Spleen (tissue), 11 donors: ENCODE data around the gene SPN. TPM values are rescaled to one million over a fixed set of nuclear protein-coding genes. Genes with fewer than 3 reads are reported as not detected.

Source experiments
- DNase-seq: peaks from one replicate; pipeline ENCODE4 v3.0.0-alpha.2; 2020
- H3K27ac ChIP-seq, 8 donors: fragments of 200-600 bp; sonication (generic) in 7 of 8; 1 replicate in 4 of 8; 2 replicates in 4 of 8; pipeline versions ENCODE4 v1.5.0 to v1.8.0; 2016 to 2021; ENCODE audit warnings: inconsistent platforms in 4 of 8, mild to moderate bottlenecking in 4 of 8, moderate library complexity in 1 of 8
- H3K27me3 ChIP-seq, 7 donors: fragments of 200-600 bp; sonication (generic) in 6 of 7; replicated peaks in 1 of 7; 1 replicate in 4 of 7; 2 replicates in 3 of 7; pipeline versions ENCODE4 v1.5.0 to v1.8.0; 2016 to 2021; ENCODE audit warnings: inconsistent platforms in 3 of 7, mild to moderate bottlenecking in 1 of 7
- H3K36me3 ChIP-seq, 6 donors: fragments of 200-600 bp; sonication (generic) in 5 of 6; 1 replicate in 4 of 6; 2 replicates in 2 of 6; pipeline versions ENCODE4 v1.5.0 to v1.8.0; 2016 to 2021; ENCODE audit warnings: inconsistent platforms in 2 of 6
- H3K4me1 ChIP-seq, 6 donors: fragments of 200-600 bp; sonication (generic) in 5 of 6; 1 replicate in 3 of 6; 2 replicates in 3 of 6; pipeline versions ENCODE4 v1.5.0 to v1.8.0; 2016 to 2021; ENCODE audit warnings: inconsistent platforms in 3 of 6
- H3K4me3 ChIP-seq, 8 donors: fragments of 200-600 bp; sonication (generic) in 7 of 8; 1 replicate in 4 of 8; 2 replicates in 4 of 8; pipeline versions ENCODE4 v1.5.0 to v1.8.0; 2016 to 2021; ENCODE audit warnings: inconsistent platforms in 4 of 8, mild to moderate bottlenecking in 4 of 8, moderate library complexity in 2 of 8
- H3K9me3 ChIP-seq, 8 donors: fragments of 200-600 bp; sonication (generic) in 7 of 8; 1 replicate in 4 of 8; 2 replicates in 4 of 8; pipeline versions ENCODE4 v1.5.0 to v1.8.0; 2016 to 2021; ENCODE audit warnings: inconsistent platforms in 4 of 8
- POLR2A ChIP-seq, 3 donors: fragments of 450-650 bp; IDR thresholded peaks; one replicate each; pipeline ENCODE4 v1.5.1; 2017; ENCODE audit warnings: antibody characterized with exemption in 3 of 3, mild to moderate bottlenecking in 1 of 3
- POLR2AphosphoS5 ChIP-seq, 3 donors: sonication (generic); formaldehyde crosslinking; IDR thresholded peaks; one replicate each; pipeline ENCODE4 v1.5.1; 2017; ENCODE audit warnings: antibody characterized with exemption in 3 of 3
- WGBS, 5 donors: extraction: QIAGEN DNeasy Blood & Tissue Kit in 3 of 5; methylation state at CpG; one replicate each; pipeline versions ENCODE4 v1.1.5 to v1.1.7; 2013 to 2018; 5-methylcytosine and 5-hydroxymethylcytosine counted together
- intact Hi-C: fragments of 100-400 bp; cut with DNase I; formaldehyde crosslinking; loops from one replicate; pipeline ENCODE4 v1.15.0; 2023; ENCODE audit warnings: low total_unique reads
- polyA plus RNA-seq, 3 donors: library from polyadenylated mRNA; stranded (reverse); fragments of 200-250 nt; gene quantifications; one replicate each; pipeline ENCODE4 v1.2.1, GENCODE V29; 2013
- total RNA-seq, 7 donors: library from RNA; depleted of rRNA in 3 of 7; stranded (reverse); fragments of >200 nt in 3 of 7; fragmentation: NEBNext Ultra II Directional in 4 of 7; extraction: Animal tissue kit (Norgen Biotek cat#: 25700) in 4 of 7; gene quantifications; one replicate each; pipeline versions ENCODE4 v1.1.0 to v1.2.1, GENCODE V29; 2016 to 2021
- TF ChIP-seq, protein P1 (sequence below), 11 experiments: fragments of 200-600 bp in 7 of 11; fragments of 450-650 bp in 4 of 11; sonication (generic) in 4 of 11; IDR thresholded peaks in 8 of 11; conservative IDR thresholded peaks in 3 of 11; 1 replicate in 7 of 11; 2 replicates in 4 of 11; pipeline versions ENCODE4 v1.4.0 to v1.8.0; 2016 to 2021; ENCODE audit warnings: antibody characterized with exemption in 11 of 11, inconsistent platforms in 4 of 11, mild to moderate bottlenecking in 1 of 11
- donor health status: healthy with polysubstance abuse.
- donor health status: DM: no; HTN: no; CAD: no; lungs with moderate emphysema.
- donor health status: DM: no; HTN: no; CAD: no.
- donor health status: Bipolar disorder and iron deficiency.
- donor health status: healthy.
- donor health status: DM: no; HTN: no; CAD: no.
- donor health status: DM: yes; HTN: yes; CAD: no.

The SPN gene
- total and polyA plus RNA-seq, 10 donors: 3.9 to 46.4 (median 25.0) TPM

DNA sequence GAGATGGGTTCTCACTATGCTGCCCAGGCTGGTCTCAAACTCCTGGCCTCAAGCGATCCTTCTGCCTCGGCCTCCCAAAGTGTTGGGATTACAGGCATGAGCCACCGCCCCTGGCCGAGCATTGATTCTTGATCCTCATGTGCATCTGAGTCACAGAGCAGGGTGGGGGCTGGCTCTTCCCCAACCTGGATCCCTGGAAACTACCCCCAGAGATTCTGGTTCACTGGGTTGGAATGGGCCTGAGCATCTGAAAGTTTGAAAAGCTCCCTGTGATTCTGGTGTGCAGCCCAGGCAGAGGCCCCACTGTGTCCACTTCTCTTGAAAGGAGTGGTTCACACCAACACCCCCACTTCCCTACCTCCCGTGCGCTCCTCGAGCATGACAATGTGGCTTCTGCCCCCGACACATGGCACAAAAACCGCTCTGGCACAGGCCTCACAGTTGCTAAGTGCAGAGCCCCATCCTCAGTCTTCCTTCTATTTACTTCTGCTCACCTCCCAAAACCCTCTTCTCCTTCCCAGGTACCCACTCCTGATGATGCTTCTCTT lies 20.6 kb downstream of the SPN start:
- Histone ChIP-seq H3K9me3 (no peaks in the 10 kb centered on the region), H3K4me3 (no peak overlapping the region), H3K36me3 (no peaks in the 10 kb centered on the region), H3K4me1 (peaks cover 2 to 38% (median 22%) of the 10 kb centered on the region in 6 donors), H3K27me3 (no peaks in the 10 kb centered on the region), H3K27ac (no peak overlapping the region)
- DNase-seq: no peak
- TF ChIP-seq POLR2AphosphoS5 (IDR thresholded peaks at IDR 0.05) (no peak), POLR2A (IDR thresholded peaks at IDR 0.05) (no peak)
- TF ChIP-seq, protein P1, sequence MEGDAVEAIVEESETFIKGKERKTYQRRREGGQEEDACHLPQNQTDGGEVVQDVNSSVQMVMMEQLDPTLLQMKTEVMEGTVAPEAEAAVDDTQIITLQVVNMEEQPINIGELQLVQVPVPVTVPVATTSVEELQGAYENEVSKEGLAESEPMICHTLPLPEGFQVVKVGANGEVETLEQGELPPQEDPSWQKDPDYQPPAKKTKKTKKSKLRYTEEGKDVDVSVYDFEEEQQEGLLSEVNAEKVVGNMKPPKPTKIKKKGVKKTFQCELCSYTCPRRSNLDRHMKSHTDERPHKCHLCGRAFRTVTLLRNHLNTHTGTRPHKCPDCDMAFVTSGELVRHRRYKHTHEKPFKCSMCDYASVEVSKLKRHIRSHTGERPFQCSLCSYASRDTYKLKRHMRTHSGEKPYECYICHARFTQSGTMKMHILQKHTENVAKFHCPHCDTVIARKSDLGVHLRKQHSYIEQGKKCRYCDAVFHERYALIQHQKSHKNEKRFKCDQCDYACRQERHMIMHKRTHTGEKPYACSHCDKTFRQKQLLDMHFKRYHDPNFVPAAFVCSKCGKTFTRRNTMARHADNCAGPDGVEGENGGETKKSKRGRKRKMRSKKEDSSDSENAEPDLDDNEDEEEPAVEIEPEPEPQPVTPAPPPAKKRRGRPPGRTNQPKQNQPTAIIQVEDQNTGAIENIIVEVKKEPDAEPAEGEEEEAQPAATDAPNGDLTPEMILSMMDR (IDR thresholded peaks at IDR 0.05 in 8 of 11, conservative IDR thresholded peaks at IDR 0.05 in 3 of 11): no peak
- intact Hi-C loops: no loop called here
- 84 to 93% (median 88%) methylated on average over 8 to 9 of the region's 9 CpGs for WGBS, 5 donors

GRCh38 chr16:29684679-29685078 lies 21.6 kb downstream of the SPN start:
- Histone ChIP-seq H3K36me3 (no peaks in the 10 kb centered on the region), H3K27me3 (no peaks in the 10 kb centered on the region), H3K4me3 (no peak overlapping the region), H3K27ac (no peak overlapping the region), H3K9me3 (no peaks in the 10 kb centered on the region), H3K4me1 (peaks cover 2 to 28% (median 13%) of the 10 kb centered on the region in 6 donors)
- 61 to 87% (median 81%) methylated on average over 10 of the region's 10 CpGs for WGBS, 5 donors
- intact Hi-C loops: no loop called here
- no peak for DNase-seq
- TF ChIP-seq POLR2AphosphoS5 (IDR thresholded peaks at IDR 0.05) (no peak), POLR2A (IDR thresholded peaks at IDR 0.05) (no peak)
- TF ChIP-seq, protein P1 (IDR thresholded peaks at IDR 0.05 in 8 of 11, conservative IDR thresholded peaks at IDR 0.05 in 3 of 11): no peak

- Histone ChIP-seq H3K9me3 (no peaks in the 10 kb centered on the region), H3K27ac (no peak overlapping the region), H3K36me3 (no peaks in the 10 kb centered on the region), H3K4me1 (peaks cover 0 to 17% (median 9%) of the 10 kb centered on the region in 6 donors), H3K27me3 (no peaks in the 10 kb centered on the region), H3K4me3 (no peak overlapping the region)
- WGBS, 5 donors: 41 to 47% (median 44%) methylated on average over 9 of the region's 9 CpGs
- TF ChIP-seq, protein P1 (IDR thresholded peaks at IDR 0.05 in 8 of 11, conservative IDR thresholded peaks at IDR 0.05 in 3 of 11): no peak
- no peak for TF ChIP-seq POLR2AphosphoS5 (IDR thresholded peaks at IDR 0.05)
- no peak for TF ChIP-seq POLR2A (IDR thresholded peaks at IDR 0.05)
- DNase-seq: no peak
- intact Hi-C loops: no loop called here
These were observed 23.8 kb downstream of the SPN start for GRCh38 chr16:29686740-29687332.

DNA sequence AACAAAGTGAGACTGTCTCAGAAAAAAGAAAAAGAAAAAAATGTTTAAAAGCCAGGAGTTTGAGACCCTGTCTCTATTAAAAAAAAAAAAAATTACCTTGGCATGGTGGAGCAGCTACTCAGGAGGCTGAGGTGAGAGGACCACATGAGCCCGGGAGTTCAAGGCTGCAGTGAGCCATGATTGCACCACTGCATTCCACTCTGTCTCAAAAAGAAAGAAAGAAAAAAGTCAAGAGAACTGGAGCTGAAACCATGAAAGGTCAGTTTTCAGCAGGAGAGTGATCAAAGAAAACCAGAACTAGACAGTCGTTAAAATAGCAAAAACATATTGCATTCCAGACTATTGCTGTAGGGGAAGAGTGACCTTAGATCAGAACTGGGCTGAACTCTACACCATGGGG lies 24.7 kb downstream of the SPN start:
- H3K27ac ChIP-seq: no peak overlapping the region
- 64 to 77% (median 67%) methylated on average over 2 of the region's 2 CpGs for WGBS, 5 donors
- H3K9me3 ChIP-seq: no peaks in the 10 kb centered on the region
- no peak overlapping the region for H3K4me3 ChIP-seq
- intact Hi-C loops: no loop called here
- no peak for DNase-seq
- peaks cover 0 to 20% (median 11%) of the 10 kb centered on the region in 6 donors for H3K4me1 ChIP-seq
- H3K36me3 ChIP-seq: no peaks in the 10 kb centered on the region
- TF ChIP-seq POLR2A (IDR thresholded peaks at IDR 0.05) (no peak), POLR2AphosphoS5 (IDR thresholded peaks at IDR 0.05) (no peak)
- TF ChIP-seq, protein P1 (IDR thresholded peaks at IDR 0.05 in 8 of 11, conservative IDR thresholded peaks at IDR 0.05 in 3 of 11): no peak
- no peaks in the 10 kb centered on the region for H3K27me3 ChIP-seq
